GM10266 (cell line): ENCODE measurements around the gene DGKG.
A peak's percentile ranks its signal among the peaks of the same experiment; 100 is the strongest.

Experiments
- DNase-seq: peaks from one replicate; pipeline ENCODE4 v3.0.0; 2012; ENCODE audit errors: extremely low spot score
- TF ChIP-seq, protein P1 (sequence below): IDR thresholded peaks from 2 replicates; pipeline ENCODE4 v1.5.1; 2012; ENCODE audit warnings: mild to moderate bottlenecking, low read depth; ENCODE audit not compliant: control insufficient read depth, insufficient read depth; ENCODE audit errors: missing control alignments

Gene DGKG

DNA sequence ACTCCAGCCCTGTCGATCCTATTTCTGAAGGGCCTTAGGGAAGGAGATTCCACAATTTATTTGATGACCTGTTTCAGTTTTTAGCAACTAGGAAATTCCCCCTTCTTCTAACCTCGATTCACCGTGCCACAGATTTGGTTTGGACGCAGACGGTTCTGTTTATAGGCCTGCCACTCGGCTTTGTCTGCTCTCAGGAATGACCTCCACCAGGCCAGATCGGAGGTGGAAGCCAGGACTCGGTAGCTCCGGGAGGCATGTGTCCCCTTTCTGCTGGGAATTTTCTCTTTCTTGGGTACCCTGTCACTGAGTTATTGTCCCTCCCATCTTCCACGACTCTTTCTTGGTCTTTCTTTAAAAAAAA, 167.6 kb downstream of the DGKG start:
- no peak for DNase-seq
- TF ChIP-seq, protein P1, sequence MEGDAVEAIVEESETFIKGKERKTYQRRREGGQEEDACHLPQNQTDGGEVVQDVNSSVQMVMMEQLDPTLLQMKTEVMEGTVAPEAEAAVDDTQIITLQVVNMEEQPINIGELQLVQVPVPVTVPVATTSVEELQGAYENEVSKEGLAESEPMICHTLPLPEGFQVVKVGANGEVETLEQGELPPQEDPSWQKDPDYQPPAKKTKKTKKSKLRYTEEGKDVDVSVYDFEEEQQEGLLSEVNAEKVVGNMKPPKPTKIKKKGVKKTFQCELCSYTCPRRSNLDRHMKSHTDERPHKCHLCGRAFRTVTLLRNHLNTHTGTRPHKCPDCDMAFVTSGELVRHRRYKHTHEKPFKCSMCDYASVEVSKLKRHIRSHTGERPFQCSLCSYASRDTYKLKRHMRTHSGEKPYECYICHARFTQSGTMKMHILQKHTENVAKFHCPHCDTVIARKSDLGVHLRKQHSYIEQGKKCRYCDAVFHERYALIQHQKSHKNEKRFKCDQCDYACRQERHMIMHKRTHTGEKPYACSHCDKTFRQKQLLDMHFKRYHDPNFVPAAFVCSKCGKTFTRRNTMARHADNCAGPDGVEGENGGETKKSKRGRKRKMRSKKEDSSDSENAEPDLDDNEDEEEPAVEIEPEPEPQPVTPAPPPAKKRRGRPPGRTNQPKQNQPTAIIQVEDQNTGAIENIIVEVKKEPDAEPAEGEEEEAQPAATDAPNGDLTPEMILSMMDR, result no peak

DNA sequence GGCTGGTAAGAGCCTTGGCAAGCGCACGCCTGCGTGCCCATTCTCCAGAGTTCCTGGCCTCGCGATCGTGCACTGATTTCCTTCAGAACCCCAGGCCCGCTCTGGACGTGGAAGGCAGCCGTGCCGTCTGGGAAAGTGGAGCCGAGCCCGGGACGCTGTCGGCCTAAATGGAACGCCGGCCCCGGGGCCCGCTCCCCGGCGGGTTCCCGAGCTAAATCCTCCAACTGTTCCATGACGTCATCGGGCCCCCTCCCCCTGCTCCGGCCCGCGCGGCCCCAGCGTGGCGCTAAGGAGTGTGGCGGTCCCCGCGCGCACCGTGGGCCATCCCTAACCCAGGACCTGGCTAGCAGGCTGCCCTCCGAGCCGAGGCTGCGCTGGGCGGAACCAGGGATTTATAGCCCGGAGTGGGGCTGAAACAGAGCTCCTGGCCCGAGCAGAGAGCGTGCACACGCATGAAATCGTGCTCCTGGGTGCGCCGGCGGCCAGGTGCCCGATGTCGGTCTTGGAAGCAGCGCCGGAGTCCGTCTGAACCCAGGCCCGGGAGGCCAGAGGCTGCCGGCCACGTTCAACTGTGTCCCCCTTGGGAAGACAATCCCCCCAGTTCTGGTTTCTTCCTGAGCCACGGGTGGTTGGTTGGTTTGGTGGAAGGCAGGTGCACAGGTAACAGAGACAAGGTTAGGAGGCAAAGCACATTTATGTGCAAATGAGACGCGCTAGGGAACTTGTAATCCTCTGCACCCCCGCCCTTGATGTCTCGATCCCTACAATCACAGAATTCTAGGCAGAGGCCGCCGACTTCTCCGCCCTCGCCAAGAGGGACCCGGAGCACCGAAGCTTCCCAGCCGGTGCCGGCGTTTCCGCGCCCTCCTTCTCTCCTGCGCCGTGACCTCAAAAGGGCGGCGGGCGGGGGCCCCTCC, 168.2 kb downstream of the DGKG start:
- DNase-seq, result no peak
- TF ChIP-seq, protein P1, result no peak

DNA sequence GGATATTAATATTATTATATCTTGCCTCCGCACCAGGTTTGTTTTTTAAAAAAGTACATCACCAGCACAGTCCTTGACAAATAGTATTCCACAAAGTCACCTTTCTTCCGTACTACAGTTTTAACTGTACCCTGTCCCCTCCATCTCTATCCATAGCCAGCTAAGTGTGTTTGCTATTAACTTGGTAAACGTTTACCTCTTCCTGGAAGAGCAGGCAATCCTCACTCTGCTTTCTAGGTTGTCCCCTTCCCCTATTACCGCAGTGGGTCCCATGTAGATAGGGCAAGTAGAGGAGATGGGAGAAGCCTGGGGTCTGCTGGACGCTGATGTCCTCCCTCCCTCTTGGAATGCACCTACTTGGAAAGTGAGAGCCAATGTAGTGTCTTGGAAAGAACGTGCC, 169.2 kb downstream of the DGKG start:
- DNase-seq, result no peak
- TF ChIP-seq, protein P1, result no peak

DNA sequence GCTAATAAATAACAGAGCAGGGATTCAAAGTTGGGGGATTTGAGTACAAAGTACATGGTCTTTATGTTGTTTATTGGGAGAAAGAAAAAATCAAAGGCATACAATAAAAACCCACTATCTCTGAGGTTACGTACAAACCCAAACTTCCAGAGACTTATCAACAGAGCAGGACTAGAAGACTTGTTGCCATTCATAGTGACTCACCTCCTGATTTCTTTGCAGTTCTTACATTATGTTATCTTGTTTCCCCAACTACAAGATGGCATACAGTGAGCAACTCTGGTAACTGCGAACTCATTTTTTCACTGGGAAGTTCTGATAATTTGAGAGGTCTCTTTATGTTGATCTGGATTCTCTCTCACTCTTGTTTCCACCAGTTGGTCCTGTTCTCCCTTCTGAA, 172.5 kb downstream of the DGKG start:
- no peak for DNase-seq

DNA sequence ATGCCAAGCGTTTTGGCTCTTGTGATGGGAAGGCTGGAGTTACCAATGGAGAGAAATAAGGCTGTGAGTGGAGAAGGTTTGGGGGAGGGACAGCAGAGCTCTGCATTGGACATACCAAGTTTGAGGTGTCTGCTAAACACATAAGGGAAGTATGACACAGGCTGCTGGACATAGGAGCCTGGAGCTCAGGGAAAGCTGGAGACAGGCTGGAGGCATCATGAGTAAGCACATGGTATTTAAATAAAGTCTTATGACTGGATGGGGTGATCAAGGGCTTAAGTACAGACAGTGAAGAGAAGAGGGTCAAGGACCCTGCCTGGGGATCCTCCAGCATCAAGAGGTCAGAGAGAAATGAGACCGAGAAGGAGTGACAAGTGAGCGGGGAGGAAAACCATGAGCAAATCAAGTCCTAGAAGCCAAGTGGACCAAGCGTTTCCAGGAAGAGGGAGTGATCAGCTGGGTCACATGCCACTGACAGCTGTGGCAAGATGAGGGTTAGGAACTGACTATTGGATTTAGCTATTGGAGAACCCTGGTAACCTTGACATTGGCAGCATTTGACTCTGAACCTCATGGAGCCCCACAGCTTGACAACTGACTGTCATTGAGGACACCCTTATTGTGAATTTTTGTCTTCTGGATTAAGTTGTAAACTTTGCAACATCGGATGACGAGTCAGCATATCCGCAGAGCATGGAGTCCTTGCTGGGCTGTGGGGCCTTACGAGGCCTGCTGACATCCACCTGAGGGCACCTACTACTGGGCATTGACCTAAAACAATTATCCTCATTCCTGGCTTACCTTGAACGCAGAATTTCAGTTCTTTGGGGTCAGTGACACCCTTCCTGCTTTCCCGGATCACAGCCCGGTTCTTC, 174.4 kb downstream of the DGKG start:
- TF ChIP-seq, protein P1, result no peak
- DNase-seq, result no peak

More for the DNA sequence above, 172.5 kb downstream of the DGKG start:
- TF ChIP-seq, protein P1, result no peak

DNA sequence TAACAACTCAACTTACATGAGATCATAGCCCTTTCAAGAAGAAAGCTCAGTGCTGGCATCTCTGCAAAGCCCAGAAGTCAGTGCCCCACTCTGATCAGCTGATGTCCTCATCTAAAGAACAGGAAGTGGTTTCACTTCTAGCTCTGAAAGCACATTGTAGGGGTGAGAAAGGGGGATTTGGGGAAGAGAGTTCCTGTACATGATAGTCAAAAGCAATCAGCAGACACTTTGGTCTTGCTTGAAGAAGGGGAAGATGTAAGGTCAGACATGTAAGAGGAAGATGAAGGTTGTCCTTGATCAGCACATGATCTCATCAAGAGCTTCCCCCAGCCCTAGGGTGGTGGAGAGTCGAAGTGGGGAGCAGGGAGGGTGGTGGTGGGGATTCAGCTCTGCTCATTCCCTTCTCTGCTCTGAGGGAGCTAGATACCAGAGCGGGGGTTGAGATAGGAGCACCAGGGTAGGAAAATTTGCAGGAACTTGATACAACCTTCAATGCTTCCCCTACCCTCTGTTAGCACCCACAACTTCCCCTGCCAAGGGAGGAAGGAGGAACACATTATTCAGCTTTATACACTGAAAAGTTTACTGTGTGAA, 176.7 kb downstream of the DGKG start:
- DNase-seq, result peak; percentile 52
- TF ChIP-seq, protein P1, result no peak
